Effector memory CD4-positive, alpha-beta T cell (primary cell): ENCODE results near the gene CSRP1.

Source experiments
- DNase-seq, 3 donors: peaks; one replicate each; pipeline ENCODE4 v3.0.0-alpha.2; 2020
- H3K27ac ChIP-seq: 2 replicates; pipeline ENCODE4 v1.7.0; 2013; ENCODE audit warnings: mild to moderate bottlenecking, low read length, moderate library complexity; ENCODE audit not compliant: insufficient read depth, poor library complexity, severe bottlenecking
- H3K27me3 ChIP-seq: replicated peaks from 2 replicates; pipeline ENCODE4 v1.7.0; 2013; ENCODE audit warnings: mild to moderate bottlenecking, low read length; ENCODE audit not compliant: insufficient read depth, control insufficient read depth, poor library complexity, severe bottlenecking
- H3K36me3 ChIP-seq: 2 replicates; pipeline ENCODE4 v1.7.0; 2013; ENCODE audit warnings: mild to moderate bottlenecking, low read length, moderate library complexity; ENCODE audit not compliant: control insufficient read depth, insufficient read depth
- H3K4me1 ChIP-seq: 2 replicates; pipeline ENCODE4 v1.7.0; 2013; ENCODE audit warnings: low read length, mild to moderate bottlenecking; ENCODE audit not compliant: control insufficient read depth, insufficient read depth, poor library complexity, severe bottlenecking
- H3K4me3 ChIP-seq: 2 replicates; pipeline ENCODE4 v1.7.0; 2013; ENCODE audit warnings: low read length, low read depth, mild to moderate bottlenecking; ENCODE audit not compliant: insufficient read depth, poor library complexity, severe bottlenecking
- H3K9me3 ChIP-seq: 2 replicates; pipeline ENCODE4 v1.7.0; 2013; ENCODE audit warnings: mild to moderate bottlenecking, low read length, moderate library complexity; ENCODE audit not compliant: control insufficient read depth

Gene CSRP1

DNA sequence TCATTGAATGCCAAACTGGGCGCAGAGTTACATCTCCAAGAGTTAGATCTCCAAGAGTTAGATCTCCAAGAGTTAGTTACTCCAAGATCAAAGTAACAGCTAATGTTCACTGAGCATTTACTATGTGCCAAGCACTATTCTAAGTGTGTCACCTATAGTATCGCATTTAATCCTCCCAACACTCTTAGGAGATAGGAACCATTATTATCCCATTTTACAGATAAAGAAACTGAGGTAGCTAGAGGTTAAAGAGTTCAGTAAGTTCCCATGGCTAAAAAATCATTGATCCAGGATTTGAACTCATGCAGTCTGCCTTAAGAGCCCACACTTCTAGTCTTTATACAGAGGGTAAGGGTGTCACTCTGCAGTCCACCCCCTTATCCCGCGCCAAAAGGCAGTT lies 30.5 kb upstream of the CSRP1 start:
- Histone ChIP-seq H3K36me3 (no peaks in the 10 kb centered on the region), H3K27ac (no peak overlapping the region), H3K4me3 (no peak overlapping the region), H3K27me3 (peaks cover 40% of the 10 kb centered on the region), H3K4me1 (peaks cover 18% of the 10 kb centered on the region), H3K9me3 (no peaks in the 10 kb centered on the region)
- no peak for DNase-seq

DNA sequence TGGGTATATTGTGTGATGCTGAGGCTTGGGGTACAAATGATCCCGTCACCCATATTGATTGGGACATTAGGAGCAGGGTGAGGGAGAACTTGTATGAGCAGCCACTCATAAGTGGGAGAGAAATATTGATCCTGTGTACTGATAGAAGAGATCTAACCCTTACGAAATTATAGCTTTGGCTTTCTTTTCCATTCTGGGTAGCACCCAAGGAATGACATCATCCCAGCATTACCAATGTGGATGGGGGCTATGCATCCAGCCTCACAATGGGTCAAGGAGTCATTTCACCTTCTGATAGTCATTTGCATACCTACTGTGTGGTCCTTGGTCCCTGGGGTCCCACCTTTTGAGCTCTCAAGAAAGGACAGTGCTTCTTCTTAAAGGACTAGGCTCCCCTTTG lies 30.1 kb upstream of the CSRP1 start:
- peaks cover 18% of the 10 kb centered on the region for H3K4me1 ChIP-seq
- H3K27ac ChIP-seq, result no peak overlapping the region
- H3K27me3 ChIP-seq, result peaks cover 40% of the 10 kb centered on the region
- H3K4me3 ChIP-seq, result no peak overlapping the region
- no peak for DNase-seq
- H3K36me3 ChIP-seq, result no peaks in the 10 kb centered on the region
- no peaks in the 10 kb centered on the region for H3K9me3 ChIP-seq

GRCh38 chr1:201536558-201536957 lies 29.6 kb upstream of the CSRP1 start:
- Histone ChIP-seq H3K27me3 (peaks cover 40% of the 10 kb centered on the region), H3K36me3 (no peaks in the 10 kb centered on the region), H3K4me1 (peaks cover 18% of the 10 kb centered on the region), H3K9me3 (no peaks in the 10 kb centered on the region), H3K27ac (no peak overlapping the region), H3K4me3 (no peak overlapping the region)
- no peak for DNase-seq

GRCh38 chr1:201535919-201536245 lies 29.0 kb upstream of the CSRP1 start:
- DNase-seq, result no peak
- H3K4me1 ChIP-seq, result peaks cover 18% of the 10 kb centered on the region
- H3K27ac ChIP-seq, result no peak overlapping the region
- peaks cover 37% of the 10 kb centered on the region for H3K27me3 ChIP-seq
- H3K9me3 ChIP-seq, result no peaks in the 10 kb centered on the region
- H3K36me3 ChIP-seq, result no peaks in the 10 kb centered on the region
- no peak overlapping the region for H3K4me3 ChIP-seq

DNA sequence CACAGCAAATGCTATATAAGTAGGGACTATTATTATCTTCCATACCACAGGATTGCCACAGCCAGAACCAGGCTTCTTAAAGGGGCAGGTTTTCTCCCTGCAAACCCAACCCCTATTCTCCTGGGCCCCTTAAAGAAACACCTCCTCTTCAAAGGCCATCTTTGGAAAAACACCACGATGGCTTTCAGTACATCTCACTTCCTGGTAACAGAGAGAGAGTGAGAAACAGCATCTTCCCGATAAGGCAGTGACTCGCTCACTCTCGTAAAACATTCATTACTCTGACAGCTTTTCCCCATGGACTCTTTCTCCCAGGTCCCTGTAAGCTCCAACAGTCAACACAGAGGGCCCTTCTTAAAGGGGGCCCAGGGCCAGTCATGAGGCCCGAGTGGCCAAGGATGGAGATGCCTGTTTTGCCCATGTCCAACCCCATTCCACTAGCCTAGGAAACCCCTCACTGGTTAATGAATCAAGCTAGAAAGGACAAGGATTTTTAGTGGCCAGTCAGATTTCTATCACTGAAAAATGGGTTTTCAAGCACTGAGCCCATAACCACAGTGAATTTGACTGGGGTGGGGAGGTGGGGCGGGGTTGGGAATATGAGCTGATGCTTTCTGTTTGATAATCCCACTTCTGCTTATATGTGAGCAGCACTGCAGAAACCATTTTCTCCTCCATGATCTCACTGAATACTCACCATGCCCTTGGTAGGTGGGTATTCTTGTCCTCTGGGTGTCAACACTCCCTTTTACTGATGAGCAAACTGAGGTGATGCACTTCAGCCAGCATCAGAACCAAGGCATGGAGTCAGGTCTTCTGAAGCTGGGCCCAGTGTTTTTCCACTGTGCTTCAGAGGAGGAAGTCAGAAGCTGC lies 28.4 kb upstream of the CSRP1 start:
- Histone ChIP-seq H3K4me1 (peaks cover 18% of the 10 kb centered on the region), H3K9me3 (no peaks in the 10 kb centered on the region), H3K27me3 (peaks cover 31% of the 10 kb centered on the region), H3K27ac (no peak overlapping the region), H3K36me3 (no peaks in the 10 kb centered on the region), H3K4me3 (no peak overlapping the region)
- DNase-seq, result no peak

DNA sequence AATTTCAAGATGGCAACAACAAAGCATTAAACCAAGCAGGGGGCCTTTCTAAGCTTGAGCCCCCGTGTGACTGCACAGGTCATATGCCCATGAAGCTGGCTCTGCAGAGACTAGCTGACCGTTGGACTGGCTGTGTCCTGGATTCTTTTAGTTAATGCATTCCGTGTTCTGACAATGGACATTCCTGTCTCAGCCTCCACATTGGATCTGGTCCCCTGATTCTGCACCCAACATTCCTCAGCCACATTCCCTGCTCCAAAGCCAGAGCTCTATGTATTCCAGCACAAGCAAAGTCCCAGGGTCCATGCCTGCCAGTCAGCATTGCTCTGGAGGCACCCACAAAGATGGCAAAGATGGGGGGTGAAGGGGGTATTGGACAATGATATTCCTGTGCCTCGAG lies 26.9 kb upstream of the CSRP1 start:
- Histone ChIP-seq H3K4me1 (peaks cover 8% of the 10 kb centered on the region), H3K27ac (no peak overlapping the region), H3K36me3 (no peaks in the 10 kb centered on the region), H3K9me3 (no peaks in the 10 kb centered on the region), H3K27me3 (peaks cover 19% of the 10 kb centered on the region), H3K4me3 (no peak overlapping the region)
- no peak for DNase-seq

- Histone ChIP-seq H3K9me3 (no peaks in the 10 kb centered on the region), H3K4me1 (no peaks in the 10 kb centered on the region), H3K27ac (no peak overlapping the region), H3K27me3 (peaks cover 3% of the 10 kb centered on the region), H3K4me3 (no peak overlapping the region), H3K36me3 (no peaks in the 10 kb centered on the region)
- no peak for DNase-seq
Measured at GRCh38 chr1:201531551-201532425, 24.9 kb upstream of the CSRP1 start.

GRCh38 chr1:201530741-201531531 lies 24.0 kb upstream of the CSRP1 start:
- Histone ChIP-seq H3K4me3 (no peak overlapping the region), H3K9me3 (no peaks in the 10 kb centered on the region), H3K36me3 (no peaks in the 10 kb centered on the region), H3K27me3 (no peaks in the 10 kb centered on the region), H3K27ac (no peak overlapping the region), H3K4me1 (no peaks in the 10 kb centered on the region)
- no peak for DNase-seq

DNA sequence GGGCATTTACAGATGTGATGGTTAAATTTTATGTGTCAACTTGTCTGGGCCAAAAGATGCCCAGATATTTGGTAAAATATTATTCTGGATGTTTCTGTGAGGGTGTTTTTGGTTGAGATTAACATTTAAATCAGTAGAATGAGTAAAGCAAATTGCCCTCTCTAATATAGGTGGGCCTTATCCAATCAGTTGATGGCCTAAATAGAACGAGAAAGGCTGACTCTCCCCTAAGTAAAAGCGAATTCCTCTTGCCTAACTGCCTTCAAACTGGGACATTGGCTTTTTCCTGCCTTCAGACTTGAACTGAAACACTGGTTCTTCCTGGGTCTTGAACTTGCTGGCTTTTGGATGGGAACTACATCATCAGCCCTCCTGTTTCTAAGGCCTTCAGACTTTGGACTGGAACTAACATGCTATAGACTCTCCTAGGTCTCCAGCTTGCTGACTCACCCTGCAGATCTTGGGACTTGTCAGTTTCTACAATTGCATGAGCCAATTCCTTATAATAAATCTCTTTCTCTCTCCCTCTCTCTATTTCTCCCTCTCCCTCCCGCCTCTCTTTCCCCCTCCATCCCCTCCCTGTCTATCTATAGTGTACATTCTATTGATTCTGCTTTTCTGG lies 21.8 kb upstream of the CSRP1 start:
- H3K36me3 ChIP-seq, result no peaks in the 10 kb centered on the region
- H3K4me1 ChIP-seq, result no peaks in the 10 kb centered on the region
- H3K9me3 ChIP-seq, result no peaks in the 10 kb centered on the region
- no peak overlapping the region for H3K4me3 ChIP-seq
- DNase-seq, result no peak
- no peak overlapping the region for H3K27ac ChIP-seq
- no peaks in the 10 kb centered on the region for H3K27me3 ChIP-seq
